Left renal pelvis (tissue), 4 donors: ENCODE measurements around the gene MICOS13. TPM values are rescaled to one million over a fixed set of nuclear protein-coding genes. Genes with fewer than 3 reads are reported as not detected.

ENCODE experiments used
- DNase-seq, 4 donors: peaks; one replicate each; pipeline ENCODE4 v3.0.0-alpha.2; 2013; ENCODE audit warnings: low read depth in 4 of 4, low spot score in 3 of 4
- polyA plus RNA-seq, 4 donors: library from polyadenylated mRNA; unstranded; fragments of 120-200 nt; gene quantifications; one replicate each; pipeline ENCODE4 v1.2.1, GENCODE V29; 2013; ENCODE audit not compliant: insufficient read length in 4 of 4

The MICOS13 gene
- polyA plus RNA-seq, 4 donors: 29.7 to 63.3 (median 35.6) TPM

DNA sequence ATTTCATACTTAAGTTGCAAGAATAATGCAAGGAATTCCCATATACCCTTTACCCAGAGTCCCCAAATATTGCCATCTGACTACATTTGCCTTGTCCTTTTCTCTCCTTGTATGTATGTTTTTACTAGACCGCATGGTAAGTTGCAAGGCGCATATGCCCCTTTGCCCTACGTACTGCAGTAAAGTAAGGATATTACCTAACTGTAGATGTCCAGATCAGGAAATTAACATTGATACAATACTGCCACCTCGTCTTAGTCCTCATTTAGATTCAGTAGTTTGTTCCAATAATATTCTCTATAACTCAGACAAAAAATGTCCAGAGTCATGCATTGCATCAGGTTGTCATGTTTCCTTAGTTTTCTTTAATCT is 48.1 kb downstream of the MICOS13 start:
- no peak for DNase-seq

DNA sequence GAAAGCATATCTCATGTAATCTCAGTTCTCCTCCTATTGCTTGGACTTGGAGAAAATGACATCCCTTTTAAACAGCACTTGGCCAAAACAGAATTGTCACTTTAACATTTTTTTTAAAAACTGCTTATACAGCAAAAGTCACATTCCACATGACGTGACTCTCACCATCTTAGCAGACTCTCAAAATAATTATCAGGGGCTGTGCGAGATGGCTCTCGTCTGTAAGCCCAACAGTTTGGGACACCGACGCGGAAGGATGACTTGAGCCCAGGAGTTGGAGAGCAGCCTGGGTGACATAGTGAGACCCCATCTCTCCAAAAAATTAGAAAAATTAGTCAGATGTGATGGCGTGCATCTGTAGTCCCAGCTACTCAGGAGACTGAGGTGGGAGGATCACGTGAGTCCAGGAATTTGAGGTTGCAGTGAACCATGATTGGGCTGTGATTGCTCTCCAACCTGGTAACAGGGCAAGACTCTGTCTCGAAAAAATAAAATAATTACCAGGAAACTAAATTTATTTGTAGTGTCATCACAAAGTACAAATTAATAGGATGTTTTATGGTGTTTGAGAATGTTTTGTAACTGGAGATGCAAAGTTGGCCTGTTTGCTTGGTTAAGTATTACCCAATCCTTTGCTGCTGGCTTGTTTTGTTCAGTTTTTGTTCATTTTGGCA is 48.6 kb downstream of the MICOS13 start:
- no peak for DNase-seq

- no peak for DNase-seq
Observed at GRCh38 chr19:5628919-5629481, 51.3 kb downstream of the MICOS13 start.

DNA sequence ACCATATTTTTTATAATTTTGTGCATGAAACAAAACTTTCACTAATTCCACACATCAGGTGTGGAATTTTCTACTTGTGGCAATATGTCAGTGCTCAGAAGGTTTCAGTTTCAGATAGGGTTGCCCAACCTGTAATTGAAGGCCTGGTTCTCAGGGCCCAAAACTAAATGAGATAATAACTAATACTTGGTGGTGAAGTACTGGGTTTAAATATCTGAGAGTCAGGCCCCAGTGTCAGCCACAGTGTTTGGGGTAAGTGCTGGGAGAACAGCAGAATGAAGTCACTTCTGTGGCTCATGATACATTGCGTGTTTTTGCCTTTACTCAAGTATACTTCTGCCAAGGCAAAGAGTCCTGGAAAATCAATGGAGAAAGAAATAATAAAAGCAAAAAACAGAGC is 51.9 kb downstream of the MICOS13 start:
- no peak for DNase-seq

Other genes starting within 250 kb of the MICOS13 start
- not detected for gene ZNRF4, start 225.1 kb downstream of the MICOS13 start, polyA plus RNA-seq
- 1 to 10 TPM in 2 of 4 donors, under 1 TPM in 2; 0.09 to 1.3 (median 1.1) TPM for gene TINCR, start 112.6 kb downstream of the MICOS13 start, polyA plus RNA-seq
- gene SAFB2, start 57.7 kb downstream of the MICOS13 start, polyA plus RNA-seq: 100 to 1,000 TPM in 1 of 4 donors, 10 to 100 TPM in 3; 53.4 to 119 (median 73.4) TPM
- 100 to 1,000 TPM; 111 to 190 (median 171) TPM for gene SAFB, start 57.4 kb downstream of the MICOS13 start, polyA plus RNA-seq
- gene HSD11B1L, start 511 bp upstream of the MICOS13 start, polyA plus RNA-seq: 10 to 100 TPM in 1 of 4 donors, 1 to 10 TPM in 3; 7.3 to 17.4 (median 8.8) TPM
- 100 to 1,000 TPM; 484 to 769 (median 619) TPM for gene RPL36, start 9.8 kb upstream of the MICOS13 start, polyA plus RNA-seq
- gene LONP1, start 39.6 kb upstream of the MICOS13 start, polyA plus RNA-seq: 10 to 100 TPM; 33.0 to 61.4 (median 45.0) TPM
- not detected for gene CATSPERD, start 40.1 kb upstream of the MICOS13 start, polyA plus RNA-seq
- 1 to 10 TPM; 1.7 to 4.4 (median 2.3) TPM for gene PRR22, start 104.2 kb upstream of the MICOS13 start, polyA plus RNA-seq
- 10 to 100 TPM; 16.1 to 33.3 (median 24.3) TPM for gene DUS3L, start 110.6 kb upstream of the MICOS13 start, polyA plus RNA-seq
- gene NRTN, start 124.6 kb upstream of the MICOS13 start, polyA plus RNA-seq: 1 to 10 TPM in 3 of 4 donors, under 1 TPM in 1; 1.00 to 3.4 (median 2.4) TPM
- 10 to 100 TPM in 2 of 4 donors, 1 to 10 TPM in 1, under 1 TPM in 1; 0.25 to 12.0 (median 8.0) TPM for gene FUT6, start 159.2 kb upstream of the MICOS13 start, polyA plus RNA-seq
- under 1 TPM in 3 of 4 donors, not detected in 1; 0.14 to 0.95 (median 0.55) TPM for gene FUT3, start 170.9 kb upstream of the MICOS13 start, polyA plus RNA-seq
- under 1 TPM in 2 of 4 donors, not detected in 2; 0.11 to 0.12 TPM for gene FUT5, start 190.0 kb upstream of the MICOS13 start, polyA plus RNA-seq
- gene NDUFA11, start 223.3 kb upstream of the MICOS13 start, polyA plus RNA-seq: 100 to 1,000 TPM; 129 to 208 (median 143) TPM
- gene VMAC, start 224.4 kb upstream of the MICOS13 start, polyA plus RNA-seq: 10 to 100 TPM in 1 of 4 donors, 1 to 10 TPM in 3; 3.9 to 11.1 (median 5.5) TPM
- 10 to 100 TPM in 3 of 4 donors, 1 to 10 TPM in 1; 7.2 to 53.8 (median 23.4) TPM for gene CAPS, start 233.7 kb upstream of the MICOS13 start, polyA plus RNA-seq